IMR-90 (cell line): ENCODE data around the gene PXK. TPM values are rescaled to one million over a fixed set of nuclear protein-coding genes. Genes with fewer than 3 reads are reported as not detected.

ENCODE experiments used
- ATAC-seq: fragments of 200-7000 bp; cut with Tn5 transposase; 2 replicates; pipeline ENCODE4 v1.9.1; 2020; ENCODE audit warnings: low read depth, mild to moderate bottlenecking, moderate library complexity
- BruUV-seq: library from RNA; stranded (reverse); fragments of 400-500 nt; replicated peaks from 2 replicates; lab custom pipeline; 2021; lab: Mats Ljungman, UMichigan
- CTCF ChIA-PET: fragments of 300-600 bp; formaldehyde crosslinking; extraction: SDS; loops from one replicate; lab custom pipeline; 2021; ENCODE audit warnings: antibody characterized with exemption; lab: Yijun Ruan, JAX
- POLR2A ChIA-PET: fragments of 300-600 bp; sonication (Branson Sonifier 250); formaldehyde crosslinking; loops from one replicate; lab custom pipeline; 2022; ENCODE audit warnings: antibody characterized with exemption; ENCODE audit not compliant: unreplicated experiment; lab: Charles Lee
- DNase-seq: peaks from one replicate; pipeline ENCODE4 v3.0.0; 2013
- H2AFZ ChIP-seq: replicated peaks from 2 replicates; pipeline ENCODE3; 2013; ENCODE audit warnings: low read length, mild to moderate bottlenecking; ENCODE audit not compliant: poor library complexity
- H2AK5ac ChIP-seq: 2 replicates; pipeline ENCODE4 v1.6.1; 2013; ENCODE audit warnings: low read depth, low read length, inconsistent platforms
- H2AK9ac ChIP-seq: replicated peaks from 2 replicates; pipeline ENCODE3; 2013; ENCODE audit warnings: mild to moderate bottlenecking, low read depth, low read length, moderate library complexity; ENCODE audit not compliant: poor library complexity
- H2BK120ac ChIP-seq: 2 replicates; pipeline ENCODE4 v1.6.1; 2013; ENCODE audit warnings: low read depth, low read length, inconsistent platforms
- H2BK15ac ChIP-seq: 3 replicates; pipeline ENCODE4 v1.6.1; 2013; ENCODE audit warnings: low read depth, low read length, inconsistent platforms
- H2BK20ac ChIP-seq: 2 replicates; pipeline ENCODE4 v1.6.1; 2013; ENCODE audit warnings: low read depth, mild to moderate bottlenecking, inconsistent platforms, low read length, moderate library complexity
- H2BK5ac ChIP-seq: 2 replicates; pipeline ENCODE4 v1.6.1; 2013; ENCODE audit warnings: mild to moderate bottlenecking, low read depth, low read length, inconsistent platforms; ENCODE audit not compliant: poor library complexity, severe bottlenecking
- H3K14ac ChIP-seq: replicated peaks from 2 replicates; pipeline ENCODE4 v1.6.1; 2013; ENCODE audit warnings: low read depth, low read length, inconsistent platforms
- H3K18ac ChIP-seq: 2 replicates; pipeline ENCODE4 v1.6.1; 2013; ENCODE audit warnings: low read depth, low read length, control low read depth
- H3K23ac ChIP-seq: 2 replicates; pipeline ENCODE4 v1.6.1; 2013; ENCODE audit warnings: low read depth, low read length, inconsistent platforms
- H3K27ac ChIP-seq: 2 replicates; pipeline ENCODE4 v1.5.1; 2013; ENCODE audit warnings: mild to moderate bottlenecking, control low read depth, low read length; ENCODE audit not compliant: insufficient read depth
- H3K27me3 ChIP-seq: 2 replicates; pipeline ENCODE4 v1.6.1; 2013; ENCODE audit warnings: low read length; ENCODE audit not compliant: control insufficient read depth, insufficient read depth
- H3K36me3 ChIP-seq: 2 replicates; pipeline ENCODE4 v1.6.1; 2013; ENCODE audit warnings: low read length, mixed read lengths; ENCODE audit not compliant: control insufficient read depth, insufficient read depth
- H3K4ac ChIP-seq: 2 replicates; pipeline ENCODE4 v1.6.1; 2013; ENCODE audit warnings: low read depth, low read length, inconsistent platforms
- H3K4me1 ChIP-seq: 2 replicates; pipeline ENCODE4 v1.6.1; 2013; ENCODE audit warnings: low read length, mixed read lengths; ENCODE audit not compliant: control insufficient read depth, insufficient read depth
- H3K4me2 ChIP-seq: 2 replicates; pipeline ENCODE4 v1.6.1; 2013; ENCODE audit warnings: low read depth, mild to moderate bottlenecking, control low read depth, low read length, moderate library complexity
- H3K4me3 ChIP-seq: 2 replicates; pipeline ENCODE4 v1.5.1; 2013; ENCODE audit warnings: low read depth, mild to moderate bottlenecking, control low read depth, low read length, moderate library complexity; ENCODE audit not compliant: insufficient read depth
- H3K56ac ChIP-seq: 2 replicates; pipeline ENCODE4 v1.6.1; 2013; ENCODE audit warnings: low read length, inconsistent platforms; ENCODE audit not compliant: insufficient read depth; ENCODE audit errors: extremely low read depth
- H3K79me1 ChIP-seq, 2 experiments: 2 replicates each; pipeline ENCODE4 v1.6.1; 2013; ENCODE audit warnings: low read length in 2 of 2, inconsistent platforms in 1 of 2, low read depth in 1 of 2
- H3K9ac ChIP-seq: 2 replicates; pipeline ENCODE4 v1.6.1; 2013; ENCODE audit warnings: low read depth, low read length, control low read depth
- H3K9me1 ChIP-seq: 2 replicates; pipeline ENCODE4 v1.6.1; 2013; ENCODE audit warnings: low read length, inconsistent platforms; ENCODE audit not compliant: insufficient read depth
- H3K9me3 ChIP-seq: 2 replicates; pipeline ENCODE4 v1.6.1; 2013; ENCODE audit warnings: low read length; ENCODE audit not compliant: control insufficient read depth, insufficient read depth
- H4K20me1 ChIP-seq: 2 replicates; pipeline ENCODE4 v1.6.1; 2013; ENCODE audit warnings: low read length, inconsistent platforms; ENCODE audit not compliant: insufficient read depth
- H4K5ac ChIP-seq: 2 replicates; pipeline ENCODE4 v1.6.1; 2013; ENCODE audit warnings: mild to moderate bottlenecking, low read depth, low read length, control low read depth
- H4K8ac ChIP-seq, 2 experiments: 2 replicates each; pipeline ENCODE4 v1.6.1; 2013; ENCODE audit warnings: low read depth in 2 of 2, low read length in 2 of 2, control low read depth in 1 of 2, inconsistent platforms in 1 of 2
- H4K91ac ChIP-seq: 2 replicates; pipeline ENCODE4 v1.6.1; 2013; ENCODE audit warnings: low read depth, low read length, inconsistent platforms; ENCODE audit not compliant: insufficient read depth
- CEBPB ChIP-seq: IDR thresholded peaks from 2 replicates; pipeline ENCODE4 v1.6.1; 2012; ENCODE audit warnings: low read depth, low read length, improper control_type of control experiment
- CHD1 ChIP-seq: IDR thresholded peaks from 2 replicates; pipeline ENCODE4 v1.6.1; 2012; ENCODE audit warnings: low read depth, low read length, improper control_type of control experiment
- FOS ChIP-seq: fragments of 150-350 bp; IDR thresholded peaks from 2 replicates; pipeline ENCODE4 v1.6.1; 2016; ENCODE audit warnings: low read depth, low read length
- MAFK ChIP-seq: IDR thresholded peaks from 2 replicates; pipeline ENCODE4 v1.6.1; 2012; ENCODE audit warnings: low read depth, low read length, improper control_type of control experiment
- MXI1 ChIP-seq: IDR thresholded peaks from 2 replicates; pipeline ENCODE4 v1.6.1; 2012; ENCODE audit warnings: low read depth, mild to moderate bottlenecking, low read length, moderate library complexity, borderline replicate concordance
- POLR2A ChIP-seq: IDR thresholded peaks from 2 replicates; pipeline ENCODE4 v1.6.1; 2012; ENCODE audit warnings: mild to moderate bottlenecking, low read depth, low read length
- RCOR1 ChIP-seq: IDR thresholded peaks from 2 replicates; pipeline ENCODE4 v1.6.1; 2012; ENCODE audit warnings: mild to moderate bottlenecking, low read length, improper control_type of control experiment; ENCODE audit not compliant: insufficient replicate concordance
- RFX5 ChIP-seq: IDR thresholded peaks from 2 replicates; pipeline ENCODE4 v1.8.0; 2012; ENCODE audit warnings: low read depth, mild to moderate bottlenecking, low read length, moderate library complexity
- SMC3 ChIP-seq: fragments of 150-350 bp; IDR thresholded peaks from 2 replicates; pipeline ENCODE4 v1.6.1; 2016; ENCODE audit warnings: low read depth, mild to moderate bottlenecking, antibody characterized with exemption, low read length, moderate library complexity
- WGBS, 2 experiments: methylation state at CpG; one replicate each; pipeline versions ENCODE4 v1.1.5 to v1.1.7; 2013; ENCODE audit warnings: missing lambda C conversion rate in 2 of 2; ENCODE audit not compliant: insufficient read length in 1 of 2; ENCODE audit errors: extremely low coverage in 2 of 2; 5-methylcytosine and 5-hydroxymethylcytosine counted together
- dilution Hi-C: fragments of 300-500 bp; cut with HindIII; formaldehyde crosslinking; loops from one replicate; pipeline ENCODE4 v1.14.3; 2018; ENCODE audit warnings: low sequenced_read_pairs; ENCODE audit not compliant: unreplicated experiment
- in situ Hi-C: fragments of 300-500 bp; cut with MboI; formaldehyde crosslinking; loops from 3 replicates; pipeline ENCODE4 v1.14.3; 2019; ENCODE audit warnings: low sequenced_read_pairs, inconsistent platforms, mixed read lengths
- intact Hi-C: fragments of 100-400 bp; cut with micrococcal nuclease; formaldehyde crosslinking; loops from 2 replicates; pipeline ENCODE4 v1.10.0; 2022
- polyA plus RNA-seq, 3 experiments: library from polyadenylated mRNA; depleted of rRNA; stranded (reverse); fragments of >200 nt; gene quantifications; 2 replicates each; pipeline ENCODE4 v1.2.3, GENCODE V29; 2012; ENCODE audit warnings: low replicate concordance in 1 of 3
- total RNA-seq: library from RNA; depleted of rRNA; stranded (reverse); fragments of >200 nt; gene quantifications from 2 replicates; pipeline ENCODE4 v1.2.3, GENCODE V29; 2012
- TF ChIP-seq, protein P1 (sequence below): conservative IDR thresholded peaks from 2 replicates; pipeline ENCODE4 v1.5.1; 2012; ENCODE audit warnings: mild to moderate bottlenecking, low read depth, low read length, improper control_type of control experiment
- TF ChIP-seq, protein P2 (sequence below): fragments of 150-350 bp; IDR thresholded peaks from 2 replicates; pipeline ENCODE4 v1.6.1; 2016; ENCODE audit warnings: low read depth, mild to moderate bottlenecking, low read length, moderate library complexity, borderline replicate concordance
- TF ChIP-seq, protein P3 (sequence below): fragments of 150-350 bp; IDR thresholded peaks from 2 replicates; pipeline ENCODE4 v1.6.1; 2017; ENCODE audit warnings: mild to moderate bottlenecking, antibody characterized with exemption, low read length, low read depth

The PXK gene
- total and polyA plus RNA-seq, 2 of the 4 experiments (the other 2 are of a cell fraction) = 14.3 to 17.7 TPM

DNA sequence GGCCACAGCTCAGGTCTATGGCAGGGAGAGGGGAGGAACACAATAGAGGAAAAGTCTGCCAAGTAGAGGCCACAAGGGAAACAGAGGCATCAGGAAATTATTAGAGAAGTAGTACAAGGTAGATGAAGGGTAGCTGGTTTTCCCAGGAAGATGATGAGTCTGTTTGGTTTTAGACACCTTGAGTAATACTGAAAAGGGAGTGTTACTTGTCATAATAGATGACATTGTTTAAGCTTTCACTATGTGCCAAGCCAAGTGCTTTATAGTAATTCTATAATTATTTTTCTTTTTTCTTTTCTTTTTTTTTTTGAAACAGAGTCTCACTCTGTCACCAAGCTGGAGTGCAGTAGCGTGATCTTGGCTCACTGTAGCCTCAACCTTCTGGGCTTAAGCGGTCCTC lies 13.7 kb downstream of the PXK start:
- Histone ChIP-seq H2AFZ (no peak overlapping the region), H3K36me3 (peaks cover 6% of the 10 kb centered on the region; the same call in 1 of the 2 replicates), H3K23ac (no peak overlapping the region), H4K91ac (no peak overlapping the region), H3K18ac (no peak overlapping the region), H4K5ac (no peak overlapping the region), H4K20me1 (peaks cover 14% of the 10 kb centered on the region; the same call in 1 of the 2 replicates), H3K14ac (no peak overlapping the region), H2BK5ac (no peak overlapping the region), H2BK20ac (no peak overlapping the region), H4K8ac (no peak overlapping the region), H3K27me3 (no peaks in the 10 kb centered on the region), H3K4ac (no peak overlapping the region), H2BK15ac (no peak overlapping the region), H3K4me3 (no peak overlapping the region), H3K9me1 (peaks cover 24% of the 10 kb centered on the region), H2AK5ac (no peak overlapping the region), H3K27ac (no peak overlapping the region), H3K56ac (no peak overlapping the region), H3K9ac (no peak overlapping the region), H3K79me1 (peaks cover 49 to 70% of the 10 kb centered on the region in 2 experiments), H3K4me1 (peaks cover 14% of the 10 kb centered on the region), H2AK9ac (no peak overlapping the region), H3K4me2 (no peak overlapping the region), H2BK120ac (no peak overlapping the region), H3K9me3 (no peaks in the 10 kb centered on the region)
- no CpG with 5 or more reads among the region's 2 CpGs for WGBS, 2 experiments
- dilution Hi-C loops = no loop called here
- TF ChIP-seq CEBPB = no peak
- TF ChIP-seq RCOR1 = no peak
- TF ChIP-seq, protein P1, sequence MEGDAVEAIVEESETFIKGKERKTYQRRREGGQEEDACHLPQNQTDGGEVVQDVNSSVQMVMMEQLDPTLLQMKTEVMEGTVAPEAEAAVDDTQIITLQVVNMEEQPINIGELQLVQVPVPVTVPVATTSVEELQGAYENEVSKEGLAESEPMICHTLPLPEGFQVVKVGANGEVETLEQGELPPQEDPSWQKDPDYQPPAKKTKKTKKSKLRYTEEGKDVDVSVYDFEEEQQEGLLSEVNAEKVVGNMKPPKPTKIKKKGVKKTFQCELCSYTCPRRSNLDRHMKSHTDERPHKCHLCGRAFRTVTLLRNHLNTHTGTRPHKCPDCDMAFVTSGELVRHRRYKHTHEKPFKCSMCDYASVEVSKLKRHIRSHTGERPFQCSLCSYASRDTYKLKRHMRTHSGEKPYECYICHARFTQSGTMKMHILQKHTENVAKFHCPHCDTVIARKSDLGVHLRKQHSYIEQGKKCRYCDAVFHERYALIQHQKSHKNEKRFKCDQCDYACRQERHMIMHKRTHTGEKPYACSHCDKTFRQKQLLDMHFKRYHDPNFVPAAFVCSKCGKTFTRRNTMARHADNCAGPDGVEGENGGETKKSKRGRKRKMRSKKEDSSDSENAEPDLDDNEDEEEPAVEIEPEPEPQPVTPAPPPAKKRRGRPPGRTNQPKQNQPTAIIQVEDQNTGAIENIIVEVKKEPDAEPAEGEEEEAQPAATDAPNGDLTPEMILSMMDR = no peak
- TF ChIP-seq RFX5 = no peak
- TF ChIP-seq, protein P2, sequence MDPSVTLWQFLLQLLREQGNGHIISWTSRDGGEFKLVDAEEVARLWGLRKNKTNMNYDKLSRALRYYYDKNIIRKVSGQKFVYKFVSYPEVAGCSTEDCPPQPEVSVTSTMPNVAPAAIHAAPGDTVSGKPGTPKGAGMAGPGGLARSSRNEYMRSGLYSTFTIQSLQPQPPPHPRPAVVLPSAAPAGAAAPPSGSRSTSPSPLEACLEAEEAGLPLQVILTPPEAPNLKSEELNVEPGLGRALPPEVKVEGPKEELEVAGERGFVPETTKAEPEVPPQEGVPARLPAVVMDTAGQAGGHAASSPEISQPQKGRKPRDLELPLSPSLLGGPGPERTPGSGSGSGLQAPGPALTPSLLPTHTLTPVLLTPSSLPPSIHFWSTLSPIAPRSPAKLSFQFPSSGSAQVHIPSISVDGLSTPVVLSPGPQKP = no peak
- TF ChIP-seq, protein P3, sequence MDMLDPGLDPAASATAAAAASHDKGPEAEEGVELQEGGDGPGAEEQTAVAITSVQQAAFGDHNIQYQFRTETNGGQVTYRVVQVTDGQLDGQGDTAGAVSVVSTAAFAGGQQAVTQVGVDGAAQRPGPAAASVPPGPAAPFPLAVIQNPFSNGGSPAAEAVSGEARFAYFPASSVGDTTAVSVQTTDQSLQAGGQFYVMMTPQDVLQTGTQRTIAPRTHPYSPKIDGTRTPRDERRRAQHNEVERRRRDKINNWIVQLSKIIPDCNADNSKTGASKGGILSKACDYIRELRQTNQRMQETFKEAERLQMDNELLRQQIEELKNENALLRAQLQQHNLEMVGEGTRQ = no peak
- no peak for TF ChIP-seq SMC3
- no peak for TF ChIP-seq MAFK
- TF ChIP-seq CHD1 = no peak
- TF ChIP-seq POLR2A = no peak
- no peak for TF ChIP-seq MXI1
- TF ChIP-seq FOS = no peak
- ChIA-PET POLR2A (no interaction called here), CTCF (no interaction called here)
- no peak for DNase-seq
- in situ Hi-C loops = no loop called here
- ATAC-seq = no peak
- intact Hi-C loops = no loop called here
- no TSS peak for BruUV-seq
